ENCODE results near the gene NWD2.
"Not testable (repeated sequence)": the region's sequence is repeated elsewhere in the genome, so short reads cannot be mapped to it uniquely, and the experiment has no call there.

Gene NWD2

DNA sequence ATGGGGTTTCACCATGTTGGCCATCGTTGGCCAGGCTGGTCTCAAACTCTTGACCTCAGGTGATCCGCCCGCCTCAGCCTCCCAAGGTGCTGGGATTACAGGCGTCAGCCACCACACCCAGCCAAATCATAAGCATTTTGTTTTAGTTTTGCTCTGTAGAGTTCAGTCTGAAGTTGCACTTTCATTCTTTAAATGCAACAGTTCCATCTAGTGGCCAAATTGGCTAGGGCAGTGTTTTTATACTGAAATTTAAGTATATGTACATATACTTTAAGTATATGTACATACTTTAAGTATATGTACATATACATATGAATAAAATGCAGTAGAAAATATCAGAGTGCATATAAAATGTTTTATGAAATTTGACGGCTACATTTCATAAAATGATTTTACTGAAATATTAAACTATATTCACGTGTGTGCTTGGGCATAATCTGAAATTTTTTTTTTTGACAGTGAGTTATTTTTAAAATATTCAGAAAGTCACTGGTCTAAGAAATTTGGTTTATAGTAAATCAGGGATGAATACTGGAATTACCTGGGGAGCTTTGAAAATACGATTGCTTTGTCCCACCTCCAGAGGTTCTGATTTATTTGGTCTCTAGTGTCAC is 145.5 kb downstream of the NWD2 start:
- H3K4me3 ChIP-seq (ENCODE audit: low read depth, low read length) = no peak overlapping the region

DNA sequence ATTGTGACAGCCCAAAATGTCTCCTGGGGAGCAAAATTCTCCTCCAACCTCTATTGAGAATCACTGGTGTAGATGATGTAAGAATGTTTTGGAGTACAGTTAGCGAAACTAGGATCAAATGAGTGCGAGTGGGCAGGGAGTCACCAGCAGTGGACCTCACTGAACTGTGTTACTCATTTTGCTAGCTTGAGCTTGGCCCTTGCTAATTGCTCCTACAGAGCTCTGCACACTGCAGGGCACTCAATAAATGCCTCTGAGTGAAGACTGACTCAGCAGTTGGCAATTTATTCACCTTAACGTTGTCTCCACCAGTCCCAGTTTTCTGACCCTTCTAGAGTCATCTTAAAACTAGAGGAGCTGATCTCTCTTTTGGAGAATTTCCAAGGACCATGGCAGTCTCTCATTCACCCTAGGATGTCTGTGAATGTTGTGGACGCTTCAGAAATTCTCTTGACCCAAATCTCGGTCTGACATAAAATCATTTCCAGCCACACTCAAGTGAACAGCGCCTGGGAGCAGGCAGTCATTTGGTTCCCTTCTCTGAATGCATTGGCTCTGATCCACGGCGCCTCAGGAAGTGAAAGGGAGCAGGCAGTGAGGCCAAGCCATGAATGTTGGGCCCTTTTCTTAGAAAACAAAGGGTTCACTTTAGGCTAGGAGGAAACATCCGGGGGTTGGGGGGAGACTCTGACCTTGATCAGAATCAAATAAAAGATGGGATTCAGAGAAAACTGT is 148.1 kb downstream of the NWD2 start:
- no peak overlapping the region for H3K4me3 ChIP-seq (ENCODE audit: low read depth, low read length)

DNA sequence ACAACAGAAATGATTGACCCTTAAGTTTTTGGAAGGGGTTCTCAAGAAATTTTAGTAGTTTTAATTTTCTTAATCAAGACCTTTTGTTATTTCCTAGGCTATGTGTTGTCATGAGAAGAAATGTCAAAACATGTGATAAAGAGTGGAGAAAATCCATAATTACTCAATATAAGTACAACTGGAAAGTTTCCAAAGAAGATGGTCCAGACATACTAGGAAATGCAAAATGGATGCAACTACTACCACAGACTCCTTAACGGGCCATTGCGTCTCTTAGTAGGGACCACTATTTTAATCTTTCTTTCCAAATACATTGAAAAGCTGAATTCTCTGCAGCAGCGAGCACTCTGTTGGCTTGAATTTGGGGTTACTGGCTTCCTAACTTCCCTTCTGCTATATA is 148.8 kb downstream of the NWD2 start:
- no peak overlapping the region for H3K4me3 ChIP-seq (ENCODE audit: low read depth, low read length)

DNA sequence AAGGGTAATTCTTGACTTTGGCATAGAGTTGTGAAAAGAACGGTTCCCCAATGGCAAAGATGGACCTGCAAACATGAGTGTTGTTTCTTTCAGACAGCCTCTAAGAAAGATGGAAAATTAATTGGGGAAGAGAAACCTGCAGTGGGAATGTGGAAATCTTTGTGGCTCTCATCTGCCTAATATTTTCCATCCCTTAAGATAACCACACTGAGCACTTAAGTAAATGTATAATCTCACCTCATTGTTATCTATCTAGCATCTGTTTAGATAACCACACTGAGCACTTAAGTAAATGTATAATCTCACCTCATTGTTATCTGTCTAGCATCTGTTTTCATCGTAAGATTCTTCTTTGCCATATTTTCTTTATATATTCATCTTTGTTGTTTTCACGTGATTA is 149.3 kb downstream of the NWD2 start:
- H3K4me3 ChIP-seq (ENCODE audit: low read depth, low read length) = no peak overlapping the region

DNA sequence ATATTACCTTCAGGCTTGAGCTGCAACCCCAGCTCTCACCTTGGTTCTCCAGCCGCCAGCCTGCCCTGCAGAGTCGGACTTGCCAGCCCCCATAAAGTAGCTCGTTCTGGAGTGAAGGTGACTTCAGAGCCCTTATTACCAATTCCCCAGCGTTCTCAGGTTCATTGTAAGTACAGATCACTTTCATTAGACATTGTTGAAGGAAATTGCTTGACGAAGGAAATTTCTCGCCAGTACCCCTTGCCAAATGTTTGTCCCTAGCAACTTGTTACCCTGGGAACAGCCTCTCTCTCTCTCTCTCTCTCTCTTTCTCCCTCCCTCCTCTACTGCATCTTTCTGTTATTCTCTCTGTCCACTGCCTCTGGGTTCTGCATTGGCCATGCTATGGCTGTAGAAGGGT is 153.0 kb downstream of the NWD2 start:
- no peak overlapping the region for H3K4me3 ChIP-seq (ENCODE audit: low read depth, low read length)

DNA sequence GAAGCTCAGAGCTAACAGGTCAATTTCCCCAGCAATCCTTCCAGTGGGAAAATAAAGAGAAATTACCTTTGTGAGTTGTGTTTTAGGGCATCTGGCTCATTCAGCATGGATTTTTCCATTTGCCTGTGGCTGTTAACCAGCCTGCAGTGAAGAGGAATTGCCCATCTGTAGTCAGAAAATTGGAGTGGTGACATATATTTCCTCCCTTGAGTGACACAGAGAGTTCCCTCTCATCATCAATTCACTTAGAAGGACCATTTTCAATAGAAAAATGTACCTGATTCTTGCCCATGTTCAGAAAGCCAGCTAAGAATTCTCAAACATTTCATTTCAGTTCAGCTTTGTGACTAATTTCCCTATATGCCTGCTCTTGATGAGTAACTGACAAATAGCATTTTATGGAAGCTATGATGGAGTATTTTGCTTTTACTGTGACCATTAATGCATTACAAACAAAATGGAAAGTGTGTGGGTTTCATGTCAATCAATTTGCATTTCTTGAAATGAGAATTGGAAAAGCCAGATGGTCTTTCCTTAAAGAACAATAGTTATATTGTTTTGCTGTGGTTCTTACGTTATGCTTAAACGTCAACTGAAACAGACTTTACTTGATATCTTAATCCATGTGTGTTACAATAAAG is 155.8 kb downstream of the NWD2 start:
- no peak overlapping the region for H3K4me3 ChIP-seq (ENCODE audit: low read depth, low read length)

DNA sequence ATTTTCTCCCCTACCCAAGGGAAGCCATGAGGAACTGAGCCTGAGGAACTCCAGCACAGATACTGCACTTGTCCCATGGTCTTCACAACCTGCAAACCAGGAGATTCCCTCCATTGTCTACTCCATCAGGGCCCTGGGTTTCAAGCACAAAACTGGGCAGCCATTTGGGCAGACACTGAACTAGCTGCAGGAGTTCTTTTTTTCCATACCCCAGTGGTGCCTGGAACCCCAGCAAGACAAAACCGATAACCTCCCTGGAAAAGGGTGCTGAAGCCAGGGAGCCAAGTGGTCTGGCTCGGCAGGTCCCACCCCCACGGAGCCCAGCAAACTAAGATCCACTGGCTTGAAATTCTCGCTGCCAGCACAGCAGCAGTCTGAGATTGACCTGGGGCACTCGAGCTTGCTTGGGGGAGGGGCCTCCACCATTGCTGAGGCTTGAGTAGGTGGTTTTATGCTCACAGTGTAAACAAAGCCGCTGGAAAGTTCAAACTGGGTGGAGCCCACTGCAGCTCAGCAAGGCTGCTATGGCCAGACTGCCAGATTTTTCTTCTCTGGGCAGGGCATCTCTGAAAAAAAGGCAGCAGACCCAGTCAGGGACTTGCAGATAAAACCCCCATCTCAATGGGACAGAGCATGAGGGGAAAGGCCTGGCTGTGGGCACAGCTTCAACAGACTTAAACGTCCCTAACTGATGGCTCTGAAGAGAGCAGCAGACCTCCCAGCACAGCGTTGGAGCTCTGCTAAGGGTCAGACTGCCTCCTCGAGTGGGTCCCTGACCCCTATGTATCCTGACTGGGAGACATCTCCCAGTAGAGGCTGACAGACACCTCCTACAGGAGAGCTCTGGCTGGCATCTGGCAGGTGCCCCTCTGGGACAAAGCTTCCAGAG is 163.6 kb downstream of the NWD2 start:
- not testable (repeated sequence) for H3K4me3 ChIP-seq (ENCODE audit: low read depth, low read length)

DNA sequence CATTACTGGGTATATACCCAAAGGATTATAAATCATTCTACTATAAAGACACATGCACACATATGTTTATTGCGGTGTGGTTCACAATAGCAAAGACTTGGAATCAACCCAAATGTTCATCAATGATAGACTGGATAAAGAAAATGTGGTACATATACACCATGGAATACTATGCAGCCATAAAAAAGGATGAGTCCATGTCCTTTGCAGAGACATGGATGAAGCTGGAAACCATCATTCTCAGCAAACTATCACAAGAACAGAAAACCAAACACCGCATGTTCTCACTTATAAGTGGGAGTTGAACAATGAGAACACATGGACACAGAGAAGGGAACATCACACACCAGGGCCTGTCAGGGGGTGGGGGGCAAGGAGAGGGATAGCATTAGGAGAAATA is 169.1 kb downstream of the NWD2 start:
- H3K4me3 ChIP-seq (ENCODE audit: low read depth, low read length) = not testable (repeated sequence)

DNA sequence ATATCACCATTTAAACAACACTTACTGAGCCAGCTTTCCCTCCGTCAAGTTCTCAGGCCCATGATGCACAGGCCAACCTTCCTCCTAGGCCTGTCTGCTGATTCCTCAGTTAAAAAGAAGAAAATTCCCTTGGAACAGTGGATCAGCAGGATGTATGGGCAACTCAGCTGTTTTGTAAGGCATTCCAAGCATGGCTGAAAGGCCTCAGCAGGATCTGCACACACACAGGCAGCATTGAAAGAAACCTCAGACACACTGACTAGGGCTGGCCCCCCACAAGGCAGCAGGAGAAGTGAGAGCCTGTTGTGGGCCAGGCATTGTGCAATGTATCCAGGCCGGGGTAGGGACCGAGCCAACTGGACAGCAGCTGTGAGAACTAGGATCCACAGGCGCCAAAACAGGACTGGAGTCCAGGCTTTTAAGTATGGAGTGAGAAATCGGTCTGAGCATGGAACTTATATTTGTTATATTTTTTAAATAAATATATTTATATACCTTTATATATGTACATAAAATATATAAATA is 171.4 kb downstream of the NWD2 start:
- no peak overlapping the region for H3K4me3 ChIP-seq (ENCODE audit: low read depth, low read length)

DNA sequence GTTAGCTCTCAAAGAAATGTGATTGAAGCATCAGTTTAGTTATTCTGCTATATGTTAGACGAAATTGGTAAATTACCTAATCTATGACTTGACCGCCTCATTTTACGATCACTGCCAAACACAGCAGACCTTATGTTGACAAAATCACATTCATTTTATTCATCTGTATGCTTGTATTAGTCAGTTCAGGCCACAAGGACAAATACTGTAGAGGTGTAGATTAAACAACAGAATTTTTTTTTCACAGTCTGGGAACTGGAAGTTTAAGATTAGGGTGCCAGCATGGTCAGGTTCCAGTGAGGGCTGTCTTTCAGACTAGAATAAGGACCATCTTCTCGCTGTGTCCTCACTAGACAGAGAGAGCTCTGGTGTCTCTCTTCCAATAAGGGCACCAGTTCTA is 177.1 kb downstream of the NWD2 start:
- no peak overlapping the region for H3K4me3 ChIP-seq (ENCODE audit: low read depth, low read length)

DNA sequence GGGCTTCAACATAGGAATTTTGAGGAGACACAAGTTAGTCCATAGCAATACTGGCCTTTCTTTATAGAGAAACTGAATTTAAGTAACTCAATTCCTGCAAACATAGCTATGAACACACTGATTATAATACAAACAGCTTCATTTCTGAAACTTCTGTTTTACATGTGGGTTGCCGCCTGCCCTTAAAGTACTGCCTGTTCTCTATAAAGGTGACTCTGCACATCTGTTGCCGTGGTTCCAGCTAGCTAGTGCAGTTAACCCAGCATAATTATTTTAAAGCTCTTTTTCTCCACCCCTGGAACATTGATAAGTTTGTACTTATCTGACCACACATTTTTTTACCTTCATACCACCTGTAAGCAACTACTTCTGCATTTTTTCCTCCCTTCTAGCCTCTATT is 177.6 kb downstream of the NWD2 start:
- no peak overlapping the region for H3K4me3 ChIP-seq (ENCODE audit: low read depth, low read length)

DNA sequence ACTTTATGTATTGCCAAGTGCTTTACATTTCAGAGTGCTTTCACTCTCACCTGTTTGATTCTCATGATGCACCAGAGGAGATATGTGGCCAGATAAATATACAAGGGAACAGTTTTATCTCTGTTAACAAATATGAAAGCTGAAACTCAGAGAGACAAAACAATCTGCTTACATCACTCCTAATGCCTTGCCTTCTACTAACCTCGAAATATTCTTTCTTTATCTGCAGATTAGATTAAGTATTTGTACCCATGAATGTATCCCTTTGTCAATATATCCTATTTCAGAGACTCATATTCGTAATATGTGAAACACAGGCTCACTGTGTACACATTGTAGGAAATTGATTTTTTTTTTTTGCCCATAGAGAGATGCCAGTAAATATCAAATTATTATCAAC is 178.1 kb downstream of the NWD2 start:
- no peak overlapping the region for H3K4me3 ChIP-seq (ENCODE audit: low read depth, low read length)

DNA sequence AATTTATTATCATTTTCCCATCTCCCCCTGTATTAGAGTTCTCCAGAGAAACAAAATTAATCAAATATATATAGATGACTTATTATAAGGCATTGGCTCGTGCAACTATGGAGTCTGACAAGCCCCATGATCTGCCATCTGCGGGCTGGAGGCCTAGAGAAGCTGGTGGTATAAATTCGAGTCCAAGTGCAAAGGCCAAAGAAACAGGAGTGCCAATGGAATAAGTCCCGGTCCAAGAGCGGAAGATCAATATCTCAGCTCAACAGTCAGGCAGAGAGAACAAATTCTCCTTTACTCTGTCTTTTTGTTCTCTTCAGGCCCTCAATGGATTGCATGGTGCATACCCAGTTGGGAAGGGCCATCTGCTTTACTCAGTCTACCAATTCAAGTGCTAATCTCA is 178.8 kb downstream of the NWD2 start:
- no peak overlapping the region for H3K4me3 ChIP-seq (ENCODE audit: low read depth, low read length)

DNA sequence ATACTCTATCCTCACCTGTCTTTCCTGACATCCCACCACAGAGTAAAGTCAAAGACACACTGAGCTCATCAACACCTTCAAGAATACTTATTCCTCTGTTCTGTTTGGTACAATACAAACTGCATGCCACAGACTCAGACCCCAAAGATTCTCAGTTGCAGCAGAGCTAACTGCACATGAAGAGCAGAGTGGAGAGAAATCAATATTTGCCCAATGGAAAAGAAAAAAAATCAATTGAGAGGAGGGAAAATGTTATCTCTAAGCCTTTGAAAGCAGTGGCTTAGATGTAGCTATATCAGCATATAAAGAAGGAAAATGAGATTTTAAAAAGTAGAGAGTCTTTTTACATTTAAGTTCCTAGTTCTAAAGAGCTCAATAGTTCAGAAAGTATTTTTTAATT is 180.2 kb downstream of the NWD2 start:
- H3K4me3 ChIP-seq (ENCODE audit: low read depth, low read length) = no peak overlapping the region

DNA sequence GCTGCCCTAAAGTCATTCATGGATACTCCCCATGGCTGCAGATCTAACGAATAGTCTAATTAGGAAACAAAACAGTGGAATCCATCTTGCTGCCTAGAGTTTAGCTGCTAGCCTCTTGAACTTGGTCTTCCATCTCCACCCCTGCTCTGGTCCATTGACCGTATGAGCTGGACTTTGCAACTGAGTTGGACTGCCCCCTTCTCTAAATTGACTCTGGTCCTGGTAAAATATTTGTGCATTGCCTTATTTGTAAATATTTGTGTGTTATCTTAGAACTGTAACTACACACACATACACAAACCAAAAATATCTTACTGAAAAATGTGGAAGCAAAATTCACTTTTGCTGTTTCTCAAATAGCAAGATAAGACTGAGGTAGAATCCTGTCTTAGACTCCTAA is 181.3 kb downstream of the NWD2 start:
- no peak overlapping the region for H3K4me3 ChIP-seq (ENCODE audit: low read depth, low read length)

DNA sequence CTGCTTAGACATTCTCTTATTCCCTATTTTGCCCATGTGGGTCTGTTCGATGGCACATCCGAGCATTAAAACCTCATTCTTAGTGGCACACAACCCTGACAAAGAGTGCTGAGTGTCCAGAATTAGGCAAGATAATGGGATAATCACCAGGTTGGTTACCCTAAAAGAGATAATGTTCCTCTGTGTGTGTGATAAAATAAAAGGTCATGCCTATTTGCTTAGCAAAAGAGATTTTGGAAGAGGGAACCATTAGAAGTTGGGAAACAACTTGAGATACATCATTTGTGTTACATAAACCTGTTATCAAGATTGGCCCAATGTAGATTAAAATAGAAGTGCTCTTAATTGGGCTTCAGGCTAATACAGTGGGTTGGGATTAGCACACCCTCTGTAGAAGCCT is 182.7 kb downstream of the NWD2 start:
- no peak overlapping the region for H3K4me3 ChIP-seq (ENCODE audit: low read depth, low read length)

DNA sequence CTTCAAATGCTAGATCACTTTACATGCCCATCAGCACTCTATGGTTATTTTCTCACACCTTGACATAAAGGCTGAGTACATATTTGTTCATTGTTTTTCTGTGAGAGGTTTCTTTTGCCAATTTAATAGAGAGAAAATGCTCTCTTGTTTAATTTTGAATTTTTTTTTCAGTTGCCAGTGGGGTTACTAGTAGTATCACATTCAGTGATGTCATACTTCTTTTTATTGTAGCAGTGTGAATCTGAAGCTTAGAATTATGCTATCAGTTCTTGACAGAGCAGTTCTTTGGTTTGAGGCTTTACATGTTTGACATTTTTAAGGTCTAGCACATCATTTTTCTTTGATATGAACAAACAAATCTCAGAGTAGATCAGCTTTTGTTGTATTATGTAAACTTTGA is 185.4 kb downstream of the NWD2 start:
- H3K4me3 ChIP-seq (ENCODE audit: low read depth, low read length) = no peak overlapping the region

DNA sequence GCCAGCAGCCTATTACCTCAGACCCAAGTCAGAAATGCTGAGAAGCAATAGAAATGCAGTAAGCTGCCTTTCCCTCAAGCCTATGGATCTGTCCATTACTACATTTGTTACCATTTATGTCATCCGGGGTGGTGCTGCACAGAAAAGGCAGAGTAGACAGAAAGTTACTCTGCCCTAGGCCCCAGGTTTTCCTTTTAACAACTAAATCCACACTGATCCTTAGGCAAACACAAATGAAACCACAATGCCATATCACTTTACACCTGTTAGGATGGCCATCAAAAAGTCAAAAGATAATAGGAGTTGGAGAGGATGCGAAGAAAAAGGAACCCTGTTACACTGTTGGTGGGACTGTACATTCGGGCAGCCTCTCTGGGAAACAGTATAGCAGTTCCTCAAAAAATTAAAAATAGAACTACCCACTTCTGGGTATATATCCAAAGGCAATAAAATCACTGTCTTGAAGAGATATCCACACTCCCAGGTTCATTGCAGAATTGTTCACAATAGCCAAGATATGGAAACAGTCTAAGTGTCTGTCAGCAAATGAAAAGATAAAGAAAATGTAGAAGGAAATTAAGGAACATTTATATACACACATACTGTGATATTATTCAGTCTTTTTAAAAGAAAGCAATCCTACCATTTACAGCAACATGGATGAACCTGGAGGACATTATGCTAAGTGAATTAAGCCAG is 186.3 kb downstream of the NWD2 start:
- H3K4me3 ChIP-seq (ENCODE audit: low read depth, low read length) = no peak overlapping the region

DNA sequence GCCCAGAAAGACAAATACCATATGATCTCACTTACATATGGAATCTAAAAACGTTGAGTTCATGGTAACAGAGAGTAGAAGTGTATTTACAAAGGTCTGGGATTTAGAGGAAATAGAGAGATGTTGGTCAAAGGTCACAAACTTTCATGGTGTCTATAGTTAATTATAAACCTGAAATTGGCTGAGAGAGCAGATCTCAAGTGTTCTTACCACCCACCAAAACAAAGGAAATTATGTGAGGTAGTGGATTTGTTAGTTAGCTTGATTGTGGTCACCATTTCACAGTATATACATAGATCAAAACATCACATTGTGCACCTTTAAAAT is 186.8 kb downstream of the NWD2 start:
- H3K4me3 ChIP-seq (ENCODE audit: low read depth, low read length) = no peak overlapping the region

DNA sequence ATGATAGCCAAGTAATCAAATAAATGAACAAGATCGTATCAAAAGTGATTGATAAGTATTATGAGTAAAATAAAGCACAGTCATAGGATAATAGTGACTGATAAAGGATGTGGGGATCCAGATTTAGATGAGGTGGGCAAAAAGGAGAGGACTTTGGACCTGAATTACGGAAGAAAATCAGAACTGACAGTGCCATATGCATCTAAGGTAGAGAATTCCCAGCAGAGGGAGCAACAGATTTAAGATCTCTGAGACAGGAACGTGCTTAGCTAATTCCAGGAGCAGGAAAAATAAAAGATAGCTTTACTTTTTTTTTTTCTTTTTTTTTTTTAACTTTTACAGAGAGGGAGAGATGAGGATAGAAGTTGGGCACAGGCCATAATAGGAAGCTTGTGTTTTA is 189.9 kb downstream of the NWD2 start:
- no peak overlapping the region for H3K4me3 ChIP-seq (ENCODE audit: low read depth, low read length)

DNA sequence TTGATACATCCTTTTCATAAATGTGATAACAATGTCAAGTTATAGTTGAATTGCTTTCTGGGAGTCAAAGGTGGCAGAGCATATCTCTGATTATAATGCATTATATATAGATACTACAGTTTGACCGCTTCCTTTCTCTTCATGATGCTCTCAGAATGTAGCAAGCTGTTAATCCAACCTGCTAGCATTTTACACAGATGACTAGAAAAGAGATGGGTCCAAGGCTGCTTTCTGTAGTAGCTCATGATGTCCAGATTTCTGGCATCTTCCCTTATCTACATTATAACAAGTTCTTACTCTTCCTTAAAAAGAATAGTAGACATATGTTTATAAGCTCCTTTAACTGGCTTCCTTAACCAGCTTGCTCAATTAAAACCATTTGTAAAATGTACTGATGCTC is 192.0 kb downstream of the NWD2 start:
- H3K4me3 ChIP-seq (ENCODE audit: low read depth, low read length) = no peak overlapping the region

All from iPS-11a (cell line).